LNCaP clone FGC (cell line): ENCODE results near the gene KDM3B.

Experiments used
- DNase-seq: peaks from one replicate; pipeline ENCODE4 v3.0.0-alpha.2; 2011; ENCODE audit warnings: low read depth
- H3K4me3 ChIP-seq: 2 replicates; pipeline ENCODE4 v1.5.1; 2011; ENCODE audit warnings: mild to moderate bottlenecking, low read depth, low read length, control low read depth
- TF ChIP-seq, protein P1 (sequence below): IDR thresholded peaks from 2 replicates; pipeline ENCODE4 v1.5.1; 2012; ENCODE audit warnings: mild to moderate bottlenecking; ENCODE audit not compliant: control insufficient read depth, insufficient read depth; ENCODE audit errors: extremely low read depth

The KDM3B gene

DNA sequence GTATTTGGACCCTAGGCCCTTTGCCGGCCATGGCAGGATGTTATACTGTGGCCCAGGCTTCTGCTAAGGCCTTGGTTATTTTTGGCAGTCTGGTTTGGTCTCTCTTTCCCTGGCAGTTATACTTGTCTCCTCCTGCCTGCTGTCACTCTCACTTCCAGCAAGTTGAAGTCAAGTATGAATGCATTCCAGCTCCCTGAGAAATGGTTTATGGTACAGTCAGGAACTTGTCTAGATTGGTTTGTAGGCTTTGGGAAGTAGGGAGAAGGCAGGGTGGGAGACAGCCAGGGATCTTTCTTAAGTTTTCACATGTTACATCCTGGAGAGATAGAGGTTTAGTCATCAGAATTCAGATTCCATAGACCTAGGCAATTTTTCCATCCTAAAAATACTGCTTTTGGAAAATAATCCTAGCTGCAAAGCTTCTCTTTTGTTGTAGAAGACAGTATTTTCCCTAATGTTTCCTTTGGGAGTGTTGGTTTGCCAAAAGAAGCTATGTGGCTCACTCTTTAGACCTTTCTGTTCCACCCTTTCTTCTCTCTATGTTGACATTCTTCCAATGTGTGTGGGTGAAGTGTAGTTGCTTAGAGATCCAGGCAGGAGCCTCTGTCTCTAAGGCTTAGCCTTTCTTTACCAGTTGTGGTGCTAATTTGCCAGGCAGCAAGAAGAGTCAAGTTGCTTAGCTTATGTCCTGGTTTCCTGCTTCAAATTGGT, 2.5 kb upstream of the KDM3B start:
- no peak overlapping the region for H3K4me3 ChIP-seq
- no peak for DNase-seq
- TF ChIP-seq, protein P1, sequence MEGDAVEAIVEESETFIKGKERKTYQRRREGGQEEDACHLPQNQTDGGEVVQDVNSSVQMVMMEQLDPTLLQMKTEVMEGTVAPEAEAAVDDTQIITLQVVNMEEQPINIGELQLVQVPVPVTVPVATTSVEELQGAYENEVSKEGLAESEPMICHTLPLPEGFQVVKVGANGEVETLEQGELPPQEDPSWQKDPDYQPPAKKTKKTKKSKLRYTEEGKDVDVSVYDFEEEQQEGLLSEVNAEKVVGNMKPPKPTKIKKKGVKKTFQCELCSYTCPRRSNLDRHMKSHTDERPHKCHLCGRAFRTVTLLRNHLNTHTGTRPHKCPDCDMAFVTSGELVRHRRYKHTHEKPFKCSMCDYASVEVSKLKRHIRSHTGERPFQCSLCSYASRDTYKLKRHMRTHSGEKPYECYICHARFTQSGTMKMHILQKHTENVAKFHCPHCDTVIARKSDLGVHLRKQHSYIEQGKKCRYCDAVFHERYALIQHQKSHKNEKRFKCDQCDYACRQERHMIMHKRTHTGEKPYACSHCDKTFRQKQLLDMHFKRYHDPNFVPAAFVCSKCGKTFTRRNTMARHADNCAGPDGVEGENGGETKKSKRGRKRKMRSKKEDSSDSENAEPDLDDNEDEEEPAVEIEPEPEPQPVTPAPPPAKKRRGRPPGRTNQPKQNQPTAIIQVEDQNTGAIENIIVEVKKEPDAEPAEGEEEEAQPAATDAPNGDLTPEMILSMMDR: no peak

DNA sequence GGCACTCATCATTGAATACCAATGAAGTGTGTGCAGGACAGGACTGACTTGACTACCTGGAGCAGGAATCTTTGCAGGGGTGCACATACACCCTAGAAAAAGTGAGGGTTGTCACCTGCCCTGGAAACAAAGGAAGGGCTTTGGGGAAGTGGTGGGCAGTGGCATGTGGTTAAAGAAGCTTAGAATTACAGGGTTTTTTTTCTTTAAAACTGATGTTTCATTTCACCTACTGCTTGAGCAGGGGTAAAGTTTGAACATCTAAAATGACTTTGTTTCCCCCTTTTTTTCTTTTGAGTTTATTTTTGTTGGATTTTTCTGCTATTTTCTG, 2.0 kb upstream of the KDM3B start:
- no peak overlapping the region for H3K4me3 ChIP-seq
- no peak for DNase-seq
- TF ChIP-seq, protein P1: no peak

DNA sequence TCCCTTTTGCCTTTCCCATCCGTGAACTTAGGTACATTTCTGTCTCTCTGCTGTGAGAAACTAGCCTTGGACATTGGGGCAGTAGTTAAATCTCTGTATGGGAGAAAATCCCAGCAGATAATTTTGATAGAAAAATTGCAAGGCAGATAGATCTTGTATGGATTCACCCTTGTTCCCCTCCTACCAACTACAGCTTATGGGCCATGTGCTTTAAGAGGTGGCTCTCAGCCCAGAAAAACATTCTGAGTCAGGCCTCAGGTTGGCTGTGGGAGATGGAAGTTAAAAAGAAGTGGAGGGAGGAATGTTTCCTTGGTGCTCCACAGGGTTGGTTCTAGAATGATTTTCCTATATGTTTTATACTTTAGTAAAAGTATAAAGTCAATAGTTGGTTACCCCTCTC, 1.4 kb upstream of the KDM3B start:
- DNase-seq: no peak
- no peak overlapping the region for H3K4me3 ChIP-seq
- TF ChIP-seq, protein P1: no peak

DNA sequence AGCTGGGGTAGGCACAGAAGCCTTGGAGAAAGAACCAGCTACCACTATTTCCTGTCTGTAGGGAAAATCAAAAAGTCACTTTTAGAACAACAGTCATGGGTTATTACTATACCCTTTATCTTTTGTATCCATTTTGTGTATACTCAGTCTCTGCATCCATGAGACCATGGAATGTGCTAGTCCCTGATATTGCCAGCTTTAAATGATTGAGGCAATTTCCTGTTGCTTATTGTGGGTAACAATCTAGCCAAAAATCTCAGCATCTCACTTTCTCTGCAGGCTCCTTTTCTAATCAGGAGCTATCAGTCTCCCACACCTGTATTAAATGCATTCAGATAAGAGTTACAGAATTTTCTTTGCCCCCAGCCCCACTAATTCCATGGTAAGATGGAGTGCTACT, 968 bp upstream of the KDM3B start:
- H3K4me3 ChIP-seq: no peak overlapping the region
- DNase-seq: no peak
- TF ChIP-seq, protein P1: no peak

DNA sequence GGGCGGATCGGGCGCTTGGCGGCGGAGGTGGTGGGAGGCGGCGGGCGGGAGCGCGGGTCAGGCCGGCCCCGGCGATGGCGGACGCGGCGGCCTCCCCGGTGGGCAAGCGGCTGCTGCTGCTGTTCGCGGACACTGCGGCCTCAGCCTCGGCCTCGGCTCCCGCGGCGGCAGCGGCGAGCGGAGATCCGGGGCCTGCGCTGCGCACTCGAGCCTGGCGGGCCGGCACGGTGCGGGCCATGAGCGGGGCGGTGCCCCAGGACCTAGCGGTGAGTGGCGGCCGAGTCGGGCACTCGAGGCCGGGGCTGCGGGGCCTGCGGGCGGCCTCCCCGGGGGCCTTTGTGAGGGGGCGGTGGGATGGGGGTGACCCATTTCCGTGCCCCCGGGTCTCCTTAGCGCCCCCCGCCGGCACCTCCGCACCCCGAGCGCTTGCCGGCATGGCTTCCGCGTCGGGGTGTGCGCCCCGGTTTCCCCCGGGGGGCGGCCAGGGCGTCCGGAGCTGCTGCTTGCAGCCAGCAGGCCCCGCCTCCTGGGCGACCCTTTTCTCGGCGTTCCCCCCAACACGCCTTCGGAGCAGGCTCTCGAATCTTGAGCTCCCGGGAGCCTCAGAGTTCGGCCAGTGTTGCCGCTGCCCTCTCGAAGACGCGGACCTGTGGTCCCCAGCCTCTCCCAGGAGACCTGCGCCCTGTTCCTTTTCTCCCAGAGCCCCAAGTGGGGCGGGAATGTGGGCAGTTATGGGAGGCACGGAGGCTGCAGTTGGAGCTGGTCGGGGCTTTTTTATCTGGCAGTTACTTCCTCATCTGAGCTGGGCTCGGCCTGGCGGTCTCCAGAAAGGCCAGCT, 456 bp downstream of the KDM3B start:
- DNase-seq: no peak
- H3K4me3 ChIP-seq: peak overlapping the region; percentile 92
- TF ChIP-seq, protein P1: peak; percentile 34; the same call in 1 of the 2 replicates

DNA sequence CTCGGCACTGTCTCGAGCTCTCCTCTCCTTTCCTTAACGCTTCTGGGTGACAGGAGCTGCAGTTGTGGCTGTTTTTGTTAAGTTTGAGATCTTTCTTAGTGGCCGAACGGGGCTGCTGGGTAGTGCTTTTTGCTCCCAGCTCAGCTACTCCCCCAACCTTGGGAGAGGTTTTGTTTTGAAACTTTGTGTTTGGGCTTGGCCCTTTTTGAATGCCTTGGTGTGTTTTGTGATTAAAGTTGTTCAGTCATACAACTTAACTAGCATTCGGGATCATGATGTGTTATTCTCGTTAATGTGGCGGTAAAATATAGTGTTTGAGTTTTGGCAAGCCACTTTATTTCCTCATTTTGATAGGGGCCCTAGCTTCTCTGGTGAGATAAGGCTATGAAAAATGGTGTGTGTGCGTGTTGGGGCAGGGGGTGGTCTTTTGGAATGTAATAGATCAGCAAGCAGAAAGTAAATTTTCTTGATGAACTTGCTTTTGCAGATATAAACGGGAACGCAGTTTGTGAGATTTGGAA, 1.1 kb downstream of the KDM3B start:
- peak overlapping the region; percentile 92 for H3K4me3 ChIP-seq
- no peak for DNase-seq
- TF ChIP-seq, protein P1: no peak

DNA sequence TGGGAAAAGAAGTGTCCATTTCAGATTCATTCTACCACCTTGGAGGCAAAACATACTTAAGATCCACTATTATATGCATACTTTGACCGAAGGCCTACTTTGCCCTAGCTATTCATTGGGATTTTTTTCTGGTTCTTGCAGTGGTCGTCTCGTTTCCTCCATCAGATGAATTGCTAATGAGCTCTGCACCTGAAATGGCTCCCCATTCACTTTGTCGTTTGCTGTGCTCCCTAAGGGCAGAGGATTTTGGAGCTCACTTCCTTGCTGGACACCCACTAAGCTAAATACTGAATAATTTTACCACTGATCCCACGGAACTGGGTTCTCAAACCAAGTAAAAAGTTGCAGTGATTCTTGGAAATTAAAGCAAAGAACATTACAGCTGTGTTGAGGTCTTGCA, 1.9 kb downstream of the KDM3B start:
- TF ChIP-seq, protein P1: no peak
- DNase-seq: no peak
- H3K4me3 ChIP-seq: peak overlapping the region; percentile 92
